Measurements from ENCODE around the gene CSPG4. TPM values are rescaled to one million over a fixed set of nuclear protein-coding genes. Genes with fewer than 3 reads are reported as not detected.
"Not testable (repeated sequence)": the region's sequence is repeated elsewhere in the genome, so short reads cannot be mapped to it uniquely, and the experiment has no call there.

Gene CSPG4
- total RNA-seq, 1 experiment from 2014 or later: 0.20 TPM

GRCh38 chr15:75683646-75684312 is 28.9 kb downstream of the CSPG4 start:
- H3K9me3 ChIP-seq; H3K27me3 ChIP-seq (replicated peaks; ENCODE audit: control insufficient read depth, insufficient read depth, low read length); BruUV-seq (replicated peaks); H3K4me1 ChIP-seq; H3K9me3 Mint-ChIP-seq (ENCODE audit: unreplicated experiment); POLR2A ChIA-PET; H3K4me3 ChIP-seq (ENCODE audit: low read depth, low read length); H3K36me3 Mint-ChIP-seq (ENCODE audit: insufficient read depth, unreplicated experiment); H3K27ac Mint-ChIP-seq (ENCODE audit: unreplicated experiment); H3K36me3 ChIP-seq (ENCODE audit: control insufficient read depth, insufficient read depth, low read length); H3K4me3 Mint-ChIP-seq (ENCODE audit: unreplicated experiment); H3K27me3 Mint-ChIP-seq (ENCODE audit: insufficient read depth, unreplicated experiment): not testable (repeated sequence)
- TF ChIP-seq CTCF (IDR thresholded peaks at IDR 0.05; ENCODE audit: insufficient read depth in 1 of 2, low read depth in 1 of 2, low read length in 1 of 2, severe bottlenecking in 1 of 2, unreplicated experiment in 1 of 2): peak; percentile 78 to 79
- peak; percentile 75 to 84 for DNase-seq
- peaks cover 14% of the 10 kb centered on the region for H3K4me1 Mint-ChIP-seq (ENCODE audit: low read depth, unreplicated experiment)
- intact Hi-C loops (cut with micrococcal nuclease; ENCODE audit: unreplicated experiment): loop anchor here (1.0 to 2.0 kb wide), 5 partner anchors 36 to 174 kb away; partner anchors contain the start of genes PTPN9 and SNX33
- CTCF ChIA-PET: interaction anchor here (0.6 to 0.9 kb wide), 6 partner anchors 36 to 316 kb away, joined by 3 to 10 read pairs (median 5); partner anchors contain the start of gene SNX33

GRCh38 chr15:75682181-75683135 is 30.2 kb downstream of the CSPG4 start:
- POLR2A ChIA-PET: no interaction called here
- Mint-ChIP-seq H3K9me3 (ENCODE audit: unreplicated experiment) (no peaks in the 10 kb centered on the region), H3K4me3 (ENCODE audit: unreplicated experiment) (no peak overlapping the region), H3K4me1 (ENCODE audit: low read depth, unreplicated experiment) (peaks cover 16% of the 10 kb centered on the region), H3K36me3 (ENCODE audit: insufficient read depth, unreplicated experiment) (peaks cover 6% of the 10 kb centered on the region), H3K27ac (ENCODE audit: unreplicated experiment) (no peak overlapping the region), H3K27me3 (ENCODE audit: insufficient read depth, unreplicated experiment) (no peaks in the 10 kb centered on the region)
- BruUV-seq (replicated peaks): no TSS peak
- intact Hi-C loops (cut with micrococcal nuclease; ENCODE audit: unreplicated experiment): loop anchor here (1.0 to 2.0 kb wide), 4 partner anchors 35 to 173 kb away; partner anchors contain the start of genes PTPN9 and SNX33
- no peak for TF ChIP-seq CTCF (IDR thresholded peaks at IDR 0.05; ENCODE audit: insufficient read depth in 1 of 2, low read depth in 1 of 2, low read length in 1 of 2, severe bottlenecking in 1 of 2, unreplicated experiment in 1 of 2)
- DNase-seq: no peak
- CTCF ChIA-PET: no interaction called here
- Histone ChIP-seq H3K4me1 (0 out of 2 replicates have a peak, but pooled peaks cover 6% of the 10 kb centered on the region), H3K9me3 (no peaks in the 10 kb centered on the region), H3K27me3 (replicated peaks; ENCODE audit: control insufficient read depth, insufficient read depth, low read length) (no peaks in the 10 kb centered on the region), H3K36me3 (ENCODE audit: control insufficient read depth, insufficient read depth, low read length) (no peaks in the 10 kb centered on the region), H3K4me3 (ENCODE audit: low read depth, low read length) (no peak overlapping the region)

- H3K4me3 ChIP-seq (ENCODE audit: low read depth, low read length): no peak overlapping the region
- no peaks in the 10 kb centered on the region for H3K27me3 ChIP-seq (replicated peaks; ENCODE audit: control insufficient read depth, insufficient read depth, low read length)
- Mint-ChIP-seq H3K9me3 (ENCODE audit: unreplicated experiment) (no peaks in the 10 kb centered on the region), H3K36me3 (ENCODE audit: insufficient read depth, unreplicated experiment) (peaks cover 6% of the 10 kb centered on the region), H3K27ac (ENCODE audit: unreplicated experiment) (peak overlapping the region; percentile 31), H3K4me3 (ENCODE audit: unreplicated experiment) (no peak overlapping the region), H3K4me1 (ENCODE audit: low read depth, unreplicated experiment) (peaks cover 16% of the 10 kb centered on the region), H3K27me3 (ENCODE audit: insufficient read depth, unreplicated experiment) (no peaks in the 10 kb centered on the region)
- DNase-seq: no peak
- H3K4me1 ChIP-seq: 0 out of 2 replicates have a peak, but pooled peaks cover 6% of the 10 kb centered on the region
- intact Hi-C loops (cut with micrococcal nuclease; ENCODE audit: unreplicated experiment): no loop called here
- BruUV-seq (replicated peaks): no TSS peak
- no peaks in the 10 kb centered on the region for H3K9me3 ChIP-seq
- TF ChIP-seq CTCF (IDR thresholded peaks at IDR 0.05; ENCODE audit: insufficient read depth in 1 of 2, low read depth in 1 of 2, low read length in 1 of 2, severe bottlenecking in 1 of 2, unreplicated experiment in 1 of 2): no peak
- no peaks in the 10 kb centered on the region for H3K36me3 ChIP-seq (ENCODE audit: control insufficient read depth, insufficient read depth, low read length)
- ChIA-PET POLR2A (no interaction called here), CTCF (interaction anchor here (0.7 to 1.1 kb wide), 3 partner anchors 14 to 96 kb away, joined by 3 to 5 read pairs (median 3); no protein-coding TSS in a partner anchor)
Observed at GRCh38 chr15:75680007-75680789, 32.5 kb downstream of the CSPG4 start.

- H3K36me3 ChIP-seq (ENCODE audit: control insufficient read depth, insufficient read depth, low read length); H3K4me3 Mint-ChIP-seq (ENCODE audit: unreplicated experiment); H3K4me3 ChIP-seq (ENCODE audit: low read depth, low read length); H3K9me3 Mint-ChIP-seq (ENCODE audit: unreplicated experiment); POLR2A ChIA-PET; H3K27me3 ChIP-seq (replicated peaks; ENCODE audit: control insufficient read depth, insufficient read depth, low read length); H3K27me3 Mint-ChIP-seq (ENCODE audit: insufficient read depth, unreplicated experiment); H3K27ac Mint-ChIP-seq (ENCODE audit: unreplicated experiment); intact Hi-C loops (cut with micrococcal nuclease; ENCODE audit: unreplicated experiment); H3K36me3 Mint-ChIP-seq (ENCODE audit: insufficient read depth, unreplicated experiment); DNase-seq; H3K9me3 ChIP-seq; CTCF ChIA-PET; BruUV-seq (replicated peaks): not testable (repeated sequence)
- H3K4me1 Mint-ChIP-seq (ENCODE audit: low read depth, unreplicated experiment): peaks cover 16% of the 10 kb centered on the region
- peaks cover 14% of the 10 kb centered on the region for H3K4me1 ChIP-seq
Observed at GRCh38 chr15:75678324-75678690, 34.3 kb downstream of the CSPG4 start.
